NAMALWA (cell line): ENCODE results near the gene ZBTB7C.

ENCODE experiments used
- DNase-seq: peaks from one replicate; pipeline ENCODE4 v3.0.0-alpha.2; 2015; ENCODE audit warnings: low spot score

Gene ZBTB7C

DNA sequence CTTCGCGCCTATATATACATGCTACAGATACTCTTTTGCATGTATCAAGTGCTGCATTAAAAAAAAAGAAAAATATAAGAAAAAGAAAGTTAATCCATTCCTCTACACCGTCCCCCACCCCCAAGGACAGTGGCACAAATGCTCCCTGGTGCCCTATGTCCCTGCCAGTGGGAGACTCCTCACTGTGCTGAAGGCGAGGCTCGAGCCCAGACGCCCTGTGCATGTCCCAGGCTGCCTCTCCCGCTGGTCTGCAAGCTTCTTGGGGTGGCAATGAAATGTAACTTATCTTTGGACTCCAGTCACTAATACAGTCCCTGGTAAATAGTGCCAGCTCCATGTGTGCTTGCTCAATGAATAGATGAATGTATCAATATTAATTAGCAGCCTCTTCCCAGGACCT lies 293.2 kb downstream of the ZBTB7C start:
- DNase-seq: no peak

DNA sequence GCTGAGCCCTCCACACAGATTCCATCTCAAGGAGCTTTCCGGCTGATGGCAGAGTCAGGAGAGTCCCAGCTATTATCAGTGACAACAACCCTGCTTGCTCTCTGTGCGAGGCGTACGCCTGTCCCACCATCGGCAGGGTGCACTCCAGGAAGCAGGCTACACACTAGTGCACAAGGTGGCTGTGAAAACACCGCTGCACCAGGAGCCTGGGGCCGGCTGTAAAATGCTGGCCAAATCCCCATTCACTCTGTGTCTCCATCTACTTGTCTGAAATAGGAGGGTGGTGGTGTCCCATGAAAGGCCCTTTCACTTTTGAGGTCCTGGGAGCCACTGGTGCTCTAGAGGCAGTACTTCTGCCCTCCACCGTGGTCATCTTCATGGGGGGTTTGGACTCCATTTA lies 295.5 kb downstream of the ZBTB7C start:
- no peak for DNase-seq

DNA sequence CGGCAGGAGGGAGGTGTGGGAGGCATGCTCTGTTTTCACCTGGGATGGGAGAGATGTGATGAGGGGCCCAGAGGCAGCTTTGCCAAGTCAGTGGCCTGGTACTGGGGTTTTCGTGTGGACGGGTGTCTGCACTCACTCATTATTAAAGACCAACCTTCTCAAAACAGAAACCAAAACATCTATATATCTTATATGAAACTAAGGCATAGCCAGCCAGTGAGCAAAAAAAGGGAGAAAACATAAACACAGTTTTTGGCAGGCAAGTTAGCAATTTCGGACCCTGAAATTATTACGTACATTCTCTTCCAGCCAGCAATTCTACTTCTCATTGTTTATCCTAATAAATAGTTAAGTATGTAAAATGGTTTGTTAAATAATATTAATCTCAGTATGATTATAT lies 297.6 kb downstream of the ZBTB7C start:
- DNase-seq: no peak

DNA sequence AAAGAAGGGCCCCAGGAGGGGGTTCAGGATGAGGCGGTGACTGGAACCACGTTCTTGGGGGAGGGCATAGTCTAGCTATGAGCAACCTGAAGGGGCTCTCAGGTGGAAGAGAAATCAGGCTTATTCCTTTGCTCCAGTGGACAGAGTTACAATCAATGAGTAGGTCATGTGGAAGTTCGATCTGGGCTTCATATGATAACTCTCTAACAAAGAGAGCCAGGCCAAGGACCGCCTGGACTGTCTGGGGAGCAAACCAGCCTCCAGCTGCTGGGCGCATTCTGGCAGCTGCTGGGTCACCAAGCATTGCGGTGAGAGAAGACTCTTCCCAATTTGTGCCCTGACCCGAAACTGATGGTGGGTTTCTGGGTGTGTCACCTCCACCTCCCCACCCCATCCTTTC lies 298.4 kb downstream of the ZBTB7C start:
- no peak for DNase-seq

DNA sequence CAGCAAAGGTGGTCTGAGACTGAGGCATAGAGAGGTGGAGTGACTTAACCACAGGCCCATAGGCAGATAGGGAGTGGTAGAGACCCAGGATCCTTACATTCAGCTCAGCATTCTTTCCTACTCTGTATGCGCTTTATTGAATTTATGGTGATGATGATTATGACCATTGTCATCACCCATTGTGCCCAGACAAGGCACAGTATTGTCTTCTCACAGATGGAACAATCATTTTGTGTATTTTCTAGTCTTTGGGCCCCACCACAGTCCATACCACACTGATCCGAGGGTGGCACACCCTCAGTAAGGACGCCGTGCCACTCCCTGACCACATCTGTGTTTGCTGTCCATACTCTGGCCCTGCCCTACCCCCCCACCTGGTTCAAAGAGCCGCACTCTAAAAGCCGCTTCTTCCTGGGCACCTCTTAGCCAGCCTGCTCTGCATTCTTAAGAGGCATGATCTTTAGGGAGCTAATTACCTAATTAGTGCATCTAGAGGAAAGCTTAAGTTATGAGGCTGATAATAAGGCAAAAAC lies 299.2 kb downstream of the ZBTB7C start:
- no peak for DNase-seq

DNA sequence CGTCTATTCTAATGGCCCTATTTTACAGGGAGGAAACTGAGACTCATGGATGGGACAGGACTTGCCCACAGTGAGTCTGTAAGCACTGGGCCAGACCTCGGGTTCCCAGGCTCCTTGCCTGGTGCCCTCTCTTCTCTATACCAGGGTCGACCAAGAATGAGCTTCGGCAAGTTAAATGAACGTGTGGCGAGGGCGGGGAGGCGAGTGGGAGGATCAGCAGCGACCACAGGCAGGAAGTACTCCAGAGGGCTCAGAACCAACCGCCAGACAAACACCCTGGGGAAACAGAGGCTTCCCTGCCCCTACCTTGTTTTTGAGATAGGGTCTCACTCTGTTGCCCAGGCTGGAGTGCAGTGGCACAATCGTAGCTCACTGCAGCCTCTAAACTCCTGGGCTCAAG lies 301.0 kb downstream of the ZBTB7C start:
- no peak for DNase-seq

DNA sequence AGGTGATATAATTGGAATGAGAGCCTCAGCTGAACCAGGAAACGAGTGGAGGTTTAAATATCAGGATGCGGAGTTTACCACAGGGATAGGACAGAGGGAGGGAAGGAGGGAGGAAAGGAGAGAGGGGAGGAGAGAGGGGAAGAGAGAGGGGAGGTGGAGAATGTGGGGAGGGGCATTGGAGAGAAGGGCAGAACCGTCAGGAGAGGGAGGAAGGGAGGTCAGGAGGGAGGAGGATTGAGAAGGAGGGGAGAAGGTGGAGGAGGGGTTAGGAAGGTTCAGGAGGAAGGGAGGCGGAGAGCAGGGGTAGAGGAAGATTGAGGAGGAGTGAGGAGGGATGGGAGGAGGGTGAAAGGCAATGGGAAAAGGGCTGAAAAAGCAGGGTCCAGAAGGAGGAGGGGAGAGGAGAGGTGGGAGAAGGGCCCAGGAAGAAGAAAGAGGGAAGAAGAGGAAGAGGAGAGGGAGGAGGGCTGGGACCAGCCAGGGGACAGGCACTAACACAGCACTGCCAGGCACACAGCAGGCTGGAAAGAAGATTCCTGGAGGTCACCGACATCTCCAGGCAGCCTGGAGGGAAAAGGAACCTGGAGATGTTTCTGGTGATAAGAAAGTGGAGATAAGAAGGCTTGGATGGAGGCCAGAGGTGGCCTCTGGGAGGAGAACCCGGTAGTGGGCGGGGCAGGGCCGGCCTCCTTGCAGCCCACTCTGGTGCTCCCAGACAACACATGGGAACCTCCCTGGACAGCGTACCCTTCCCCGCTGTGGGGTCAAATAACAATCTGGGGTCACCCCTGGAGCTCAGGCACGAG lies 302.0 kb downstream of the ZBTB7C start:
- DNase-seq: no peak

DNA sequence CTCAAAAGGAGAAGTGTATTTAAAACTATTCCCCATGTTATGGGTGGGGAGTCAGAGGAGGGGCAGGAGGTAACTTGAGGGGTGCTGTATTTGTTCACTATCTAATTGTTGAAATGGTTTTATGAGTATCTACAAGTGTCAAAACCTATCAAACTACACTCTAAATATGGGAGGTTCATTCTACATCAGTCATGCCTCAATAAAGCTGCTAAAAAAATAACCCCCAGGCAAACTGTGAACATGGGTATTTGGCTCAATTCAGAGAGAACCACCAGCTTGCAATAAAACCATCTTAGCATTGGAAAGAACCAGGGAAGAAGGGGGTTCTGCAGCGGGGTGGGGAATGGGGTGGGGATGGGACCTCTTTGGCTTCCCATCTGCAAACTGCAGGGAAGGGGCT lies 302.7 kb downstream of the ZBTB7C start:
- DNase-seq: no peak

DNA sequence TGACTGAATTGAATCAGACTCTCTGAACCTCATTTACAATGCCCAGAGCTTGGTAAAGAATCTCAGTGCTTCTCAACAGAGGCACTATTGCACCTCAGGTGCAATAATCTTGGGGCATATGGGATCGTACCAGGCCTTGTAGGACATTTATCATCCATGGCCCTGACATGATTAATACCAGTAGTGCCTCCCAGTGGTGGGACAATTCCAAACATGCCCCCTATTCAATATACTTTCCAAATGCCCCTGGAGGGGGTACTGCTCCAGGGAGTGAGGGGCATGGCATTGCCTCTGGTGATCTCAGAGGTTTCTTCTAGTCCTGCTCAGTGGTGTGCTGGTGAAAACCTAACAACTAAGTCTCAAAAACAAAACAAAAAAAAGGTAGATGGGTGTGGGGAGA lies 303.9 kb downstream of the ZBTB7C start:
- peak; percentile 10 for DNase-seq

DNA sequence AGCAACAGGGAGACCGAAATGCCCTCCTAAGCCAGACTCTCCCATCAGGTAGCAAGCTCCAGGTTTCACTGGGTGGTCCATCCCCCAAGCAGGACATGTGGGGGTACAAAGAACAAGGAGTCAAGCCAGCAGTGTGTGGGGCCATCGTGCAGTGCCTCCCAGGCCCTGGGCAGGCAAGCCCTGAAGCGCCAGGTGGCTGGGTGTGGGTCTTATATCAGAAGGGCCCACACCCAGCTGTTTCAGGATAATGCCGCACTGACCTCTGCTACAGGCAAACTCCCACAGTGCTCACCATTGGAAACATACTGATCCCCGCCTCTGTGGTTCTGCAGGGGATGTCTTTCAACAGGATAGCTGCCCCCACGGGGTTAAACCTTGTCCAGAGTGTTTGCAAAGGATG lies 304.5 kb downstream of the ZBTB7C start:
- DNase-seq: no peak

DNA sequence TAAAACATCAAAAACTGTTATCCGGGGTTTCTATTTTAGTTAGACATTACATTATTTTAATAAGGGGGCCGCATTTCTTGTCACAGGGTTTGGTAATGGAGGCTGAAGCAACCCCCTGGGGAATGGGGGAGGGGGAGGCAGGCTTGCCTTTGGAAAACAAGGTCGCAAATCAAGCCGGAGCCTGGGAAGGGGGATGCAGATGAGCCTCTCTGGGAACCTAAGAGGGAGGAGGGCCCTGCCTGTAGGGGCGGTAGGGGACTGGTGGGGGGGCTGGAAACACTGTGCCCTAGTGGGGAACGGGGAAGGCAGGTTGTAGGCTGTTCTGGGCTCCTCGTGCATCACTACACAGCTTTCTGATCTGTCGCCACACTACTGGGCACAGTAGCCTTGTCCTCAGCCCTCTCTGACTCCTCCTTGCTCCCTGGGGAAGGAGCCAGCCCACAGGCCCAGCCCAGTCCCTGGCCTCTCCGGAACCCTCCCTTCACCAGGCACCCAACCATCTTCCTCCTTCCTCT lies 308.5 kb downstream of the ZBTB7C start:
- no peak for DNase-seq

DNA sequence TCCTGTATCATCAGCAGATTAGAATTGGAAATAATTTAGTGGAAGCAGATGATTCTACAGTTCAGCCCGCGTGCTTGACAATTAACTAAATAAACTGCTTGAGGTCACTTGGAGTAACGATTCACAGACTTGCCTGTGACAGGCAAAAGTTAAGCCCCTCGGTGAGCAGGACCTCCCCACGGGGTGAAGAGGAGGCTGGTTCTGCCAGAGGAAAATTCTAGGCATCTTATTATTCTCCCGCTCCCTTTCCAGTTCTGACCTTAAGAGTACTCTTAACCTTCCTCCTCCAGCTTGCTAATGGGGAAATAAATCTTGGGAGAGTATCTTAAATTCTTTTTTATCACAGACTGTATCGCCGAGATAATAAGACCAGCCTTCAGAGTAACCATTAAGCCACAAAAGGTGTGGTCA lies 309.0 kb downstream of the ZBTB7C start:
- DNase-seq: no peak

DNA sequence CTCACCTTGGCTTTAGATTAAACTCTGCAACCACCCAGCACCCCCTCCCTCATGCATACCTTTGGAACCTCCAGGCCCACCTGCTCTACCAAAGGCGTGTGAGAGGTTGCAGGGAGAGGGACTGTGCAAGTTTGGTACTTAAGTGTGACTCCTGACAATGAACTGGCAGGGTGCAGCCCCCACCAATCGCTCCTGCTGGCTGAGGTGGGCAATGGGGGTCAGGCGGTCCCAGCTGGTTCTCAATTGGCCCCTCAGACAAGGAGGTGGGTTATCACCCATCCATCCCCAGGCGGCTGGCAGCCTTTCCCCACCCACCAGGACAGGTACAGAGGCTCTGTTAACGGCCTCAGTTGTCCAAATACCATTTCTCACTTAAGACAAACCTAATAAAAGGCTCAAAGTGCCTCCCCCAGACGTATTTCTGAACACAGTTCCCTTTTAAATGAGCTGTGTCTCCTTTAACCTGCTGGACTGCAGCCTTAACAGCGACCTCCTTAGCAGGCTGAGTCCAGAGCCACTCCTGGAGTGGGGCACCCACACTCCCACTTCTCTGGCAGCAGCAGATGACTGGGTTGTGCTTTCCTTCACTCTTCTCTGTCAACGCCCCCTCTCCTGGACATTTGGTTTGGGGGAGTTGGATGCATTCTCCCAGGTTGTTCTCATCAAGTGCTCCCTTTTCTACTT lies 309.6 kb downstream of the ZBTB7C start:
- DNase-seq: no peak

DNA sequence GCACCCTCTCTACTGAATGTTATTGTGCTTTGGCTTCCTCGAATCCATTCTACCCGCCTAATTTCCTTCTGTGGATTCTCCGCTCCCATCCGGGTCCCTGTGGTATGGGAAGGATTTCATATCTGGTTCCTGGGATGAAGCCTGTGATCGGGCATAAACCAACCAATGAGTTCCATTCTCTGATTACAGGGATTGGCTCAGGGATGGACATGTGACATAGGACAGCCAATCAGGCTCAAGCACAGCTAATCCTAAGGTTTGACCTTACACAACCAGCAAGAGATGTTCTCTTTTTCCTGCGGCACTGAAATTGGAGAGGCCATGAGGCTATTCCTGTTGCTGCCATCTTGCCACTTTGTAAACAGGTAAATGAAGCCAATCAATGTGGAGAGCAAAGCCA lies 310.6 kb downstream of the ZBTB7C start:
- peak; percentile 41 for DNase-seq

DNA sequence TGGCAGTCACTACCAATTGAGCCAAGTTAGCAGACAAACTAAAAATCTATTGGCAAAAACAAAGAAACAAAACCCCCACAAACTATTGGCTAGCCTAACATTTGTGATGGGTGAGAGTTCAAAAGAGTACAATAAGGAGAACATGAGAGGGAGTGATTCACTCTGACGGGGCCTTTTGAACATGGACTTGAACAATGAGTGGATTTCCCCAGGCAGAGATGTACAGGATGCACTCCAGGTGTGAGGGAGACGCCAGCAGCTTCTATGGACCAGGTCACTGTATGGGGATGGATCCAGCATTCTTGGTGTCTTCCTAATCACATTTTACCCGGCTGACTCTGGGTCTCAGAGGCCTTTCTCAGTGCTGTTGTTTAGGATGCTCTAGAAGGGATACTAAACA lies 311.2 kb downstream of the ZBTB7C start:
- DNase-seq: no peak

DNA sequence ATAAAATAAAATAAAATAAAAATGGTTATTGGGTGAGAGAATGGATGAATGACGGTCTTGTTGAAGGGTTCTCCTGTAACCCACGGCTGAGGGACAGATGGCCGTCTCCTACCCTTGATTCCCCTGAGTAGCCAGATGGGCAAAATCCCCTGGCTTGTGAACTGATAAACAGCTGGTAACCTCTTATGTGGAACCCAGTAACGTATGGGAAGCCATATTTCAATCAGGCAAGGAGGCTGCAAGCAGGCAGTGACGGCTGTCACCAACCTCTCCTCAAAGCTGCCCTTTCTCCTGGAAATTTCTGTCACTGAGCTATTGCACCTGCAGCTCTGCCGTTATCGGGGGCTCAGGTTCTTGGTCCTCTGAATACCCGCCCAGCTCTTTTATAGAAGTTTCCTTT lies 313.5 kb downstream of the ZBTB7C start:
- no peak for DNase-seq

DNA sequence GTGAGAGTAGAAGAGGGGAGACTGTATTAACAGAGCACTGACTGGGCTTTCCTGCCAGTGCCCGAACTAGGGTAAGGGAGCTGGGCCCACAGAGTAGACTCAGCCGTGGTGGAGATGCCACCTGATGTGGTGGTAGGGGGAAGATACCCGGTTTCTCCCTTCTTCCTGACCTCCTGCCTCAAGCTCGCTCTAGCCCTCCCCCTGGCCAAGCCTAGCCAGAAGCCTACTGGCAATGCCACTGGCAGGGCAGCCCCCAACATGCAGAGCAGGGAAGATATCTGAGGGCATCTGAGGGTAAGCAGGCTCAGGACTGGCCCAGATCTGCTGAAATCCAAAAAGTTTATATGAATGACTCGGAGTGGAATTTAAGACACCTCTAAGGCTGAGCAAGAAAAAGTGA lies 316.1 kb downstream of the ZBTB7C start:
- DNase-seq: no peak

DNA sequence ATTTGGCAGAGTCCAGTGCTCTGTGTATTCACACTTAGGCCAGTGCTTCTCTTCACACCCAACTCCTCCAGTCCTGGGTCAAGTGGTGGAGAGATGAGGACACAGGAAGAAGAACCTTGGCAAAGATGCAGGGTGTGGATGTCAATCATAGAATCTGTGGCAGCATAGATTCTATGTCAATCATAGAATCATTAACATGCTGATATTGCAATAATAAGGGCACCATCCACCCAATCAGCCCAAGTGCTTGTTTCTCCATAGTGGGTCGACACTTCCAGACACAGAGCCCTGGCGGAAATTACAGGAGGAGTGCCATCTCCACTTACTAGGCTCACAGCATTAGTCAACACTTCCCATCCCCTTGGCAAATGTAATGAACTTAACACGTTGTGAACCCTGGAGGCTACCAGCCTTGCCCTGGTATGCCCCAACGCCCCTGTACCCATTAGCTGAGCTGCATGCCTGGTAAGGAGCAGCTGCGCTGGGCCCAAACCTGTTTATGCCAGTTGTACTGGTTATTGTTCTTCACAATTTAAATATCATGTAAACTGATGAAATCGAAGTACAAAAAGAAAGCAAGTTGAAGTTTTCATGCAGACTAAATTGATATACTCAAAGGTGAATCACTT lies 317.2 kb downstream of the ZBTB7C start:
- no peak for DNase-seq

DNA sequence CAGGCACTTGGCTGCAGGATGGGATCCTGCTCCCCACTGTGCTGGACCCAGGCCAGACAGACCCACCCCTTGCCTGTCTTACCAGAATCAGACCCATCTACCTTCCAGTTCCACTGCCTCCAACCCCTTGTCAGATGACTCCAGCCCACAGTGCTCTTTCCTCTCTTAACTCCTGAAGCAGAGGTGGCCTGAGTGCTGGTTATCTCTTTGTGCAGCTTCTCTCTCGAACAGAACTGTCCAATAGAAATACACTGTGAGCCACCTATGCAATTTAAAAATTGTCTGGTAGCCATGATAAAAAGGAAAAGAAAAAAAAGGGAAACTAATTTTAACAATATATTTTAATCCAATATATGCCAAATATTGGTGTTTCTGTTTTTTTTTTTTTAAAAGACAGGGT lies 318.5 kb downstream of the ZBTB7C start:
- DNase-seq: no peak

DNA sequence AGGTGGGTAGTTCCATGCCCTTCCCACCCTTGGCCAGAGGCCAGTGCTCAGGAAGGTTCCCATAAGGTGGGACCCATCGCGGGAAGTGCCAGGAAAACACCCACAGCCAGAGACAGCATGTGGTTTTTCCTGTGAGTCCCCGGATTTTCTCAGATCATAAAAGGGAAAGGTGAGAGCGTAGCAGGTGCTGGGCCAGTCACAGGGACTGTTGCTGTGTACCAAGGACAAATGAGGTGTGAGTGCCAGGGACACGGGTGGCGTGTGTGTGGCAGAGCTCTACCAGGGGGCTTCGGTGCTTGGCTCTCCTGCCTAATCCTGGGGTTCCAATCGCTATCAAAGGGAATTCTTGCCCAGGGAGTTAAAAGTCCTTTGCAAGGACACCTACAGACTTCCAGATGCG lies 319.2 kb downstream of the ZBTB7C start:
- no peak for DNase-seq

DNA sequence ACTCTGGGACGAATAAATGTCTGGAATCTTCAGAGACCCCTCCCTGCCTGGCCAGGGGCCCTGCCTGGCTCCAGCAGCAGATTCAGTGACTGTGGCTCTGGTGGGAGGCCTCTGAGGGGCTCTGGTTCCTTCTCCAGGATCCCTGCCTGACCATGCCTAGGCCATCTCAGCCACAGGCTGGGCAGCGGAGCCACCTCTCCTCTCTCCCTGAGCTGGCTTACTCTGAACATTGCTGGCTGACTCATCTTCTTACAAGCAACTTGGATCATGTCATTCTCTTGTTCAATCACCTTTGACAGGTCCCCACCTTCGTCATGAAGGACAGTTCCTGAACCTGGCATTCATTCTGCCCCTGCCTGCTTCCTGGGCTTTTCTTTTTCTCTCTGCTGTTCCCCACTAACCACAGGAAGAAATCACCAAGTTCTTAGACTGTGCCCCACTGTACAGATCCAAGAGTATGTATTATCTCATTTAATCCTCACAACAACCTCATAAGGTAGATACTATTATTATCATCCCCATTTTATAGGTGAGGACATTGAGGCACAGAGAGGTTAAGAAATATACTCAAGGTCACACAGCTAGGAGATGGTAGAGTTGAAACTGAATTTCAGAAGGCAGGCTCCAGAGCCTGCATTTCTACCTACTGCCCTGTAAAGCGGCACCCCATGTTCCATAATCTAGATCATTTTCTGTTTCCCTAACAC lies 323.2 kb downstream of the ZBTB7C start:
- DNase-seq: no peak

DNA sequence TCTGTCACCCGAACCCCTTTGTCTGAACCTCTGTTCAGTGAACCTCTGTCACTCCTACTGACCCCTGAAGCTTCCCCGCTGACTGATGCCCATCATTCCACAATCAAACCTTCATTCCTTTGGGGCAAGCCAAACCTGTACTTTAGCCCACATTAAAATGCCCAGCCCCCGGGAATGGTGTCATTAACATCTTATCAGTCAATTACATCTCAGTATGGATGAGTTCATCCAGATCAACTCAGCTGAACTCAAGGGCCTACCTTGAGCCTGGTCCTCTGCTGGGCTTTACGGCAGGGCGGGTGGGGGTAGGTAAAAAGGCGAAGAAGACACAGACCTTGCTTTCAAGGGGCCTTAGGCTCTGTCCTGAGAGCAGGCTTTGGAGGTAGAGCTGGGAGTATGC lies 324.3 kb downstream of the ZBTB7C start:
- no peak for DNase-seq
